Heart left ventricle (tissue), 13 donors: Measurements from ENCODE around the gene NEDD4L.

Source experiments
- CTCF ChIP-seq, 12 donors: fragments of 200-600 bp; sonication (generic) in 4 of 12; IDR thresholded peaks; one replicate each; pipeline versions ENCODE4 v1.5.0 to v1.8.0; 2018 to 2022; ENCODE audit warnings: antibody characterized with exemption in 12 of 12, mild to moderate bottlenecking in 5 of 12
- POLR2A ChIP-seq, 2 donors: fragments of 450-650 bp; IDR thresholded peaks; one replicate each; pipeline ENCODE4 v1.6.1; 2017; ENCODE audit warnings: antibody characterized with exemption in 2 of 2, mild to moderate bottlenecking in 2 of 2, moderate library complexity in 2 of 2
- donor health status: ischemic (EF 13 %, LVEDD 7.1; RV severe dilation, severe dysfunction).
- donor health status: DM: no; HTN: yes; CAD: no.
- donor health status: DM: no; HTN: no; CAD: no.
- donor health status: ischemic (EF 25% LVEDD 6.9; RV normal size, moderate dysfunction).
- donor health status: ischemic (EF 25% LVEDD 5.7; RV mildly dilated, moderate dysfunction).
- donor health status: ischemic (EF 35%, LVEDD 5.7; RV mildly dilated, moderate dysfunction).
- donor health status: nonischemic (EF 11% LVEDD 7.7; RV severe dilation, severe dysfunction).
- donor health status: DM: yes; HTN: yes; CAD: no.
- donor health status: PGD.
- donor health status: ischemic (EF 29% LVEDD 5.4; RV normal size, mild dysfunction).
- donor health status: nonischemic (EF 23%, LVEDD 6.1; RV moderate dilation, normal function).

- TF ChIP-seq CTCF (IDR thresholded peaks at IDR 0.05) (no peak), POLR2A (IDR thresholded peaks at IDR 0.05) (no peak)
Measured at GRCh38 chr18:58226429-58226828, 182.4 kb downstream of the NEDD4L start.
